ENCODE measurements around the gene EPG5.
A peak's percentile ranks its signal among the peaks of the same experiment; 100 is the strongest.

- TF ChIP-seq CTCF (IDR thresholded peaks at IDR 0.05) (peak; percentile 80 to 97 (median 90)), POLR2A (IDR thresholded peaks at IDR 0.05) (no peak)
Observed at GRCh38 chr18:45879681-45880655, 87.2 kb downstream of the EPG5 start.
